Spleen (tissue), 11 donors: ENCODE results near the gene CHST15. TPM values are rescaled to one million over a fixed set of nuclear protein-coding genes. Genes with fewer than 3 reads are reported as not detected.

ENCODE experiments used
- DNase-seq: peaks from one replicate; pipeline ENCODE4 v3.0.0-alpha.2; 2020
- H3K27ac ChIP-seq, 8 donors: fragments of 200-600 bp; sonication (generic) in 7 of 8; 1 replicate in 4 of 8; 2 replicates in 4 of 8; pipeline versions ENCODE4 v1.5.0 to v1.8.0; 2016 to 2021; ENCODE audit warnings: inconsistent platforms in 4 of 8, mild to moderate bottlenecking in 4 of 8, moderate library complexity in 1 of 8
- H3K27me3 ChIP-seq, 7 donors: fragments of 200-600 bp; sonication (generic) in 6 of 7; replicated peaks in 1 of 7; 1 replicate in 4 of 7; 2 replicates in 3 of 7; pipeline versions ENCODE4 v1.5.0 to v1.8.0; 2016 to 2021; ENCODE audit warnings: inconsistent platforms in 3 of 7, mild to moderate bottlenecking in 1 of 7
- H3K36me3 ChIP-seq, 6 donors: fragments of 200-600 bp; sonication (generic) in 5 of 6; 1 replicate in 4 of 6; 2 replicates in 2 of 6; pipeline versions ENCODE4 v1.5.0 to v1.8.0; 2016 to 2021; ENCODE audit warnings: inconsistent platforms in 2 of 6
- H3K4me1 ChIP-seq, 6 donors: fragments of 200-600 bp; sonication (generic) in 5 of 6; 1 replicate in 3 of 6; 2 replicates in 3 of 6; pipeline versions ENCODE4 v1.5.0 to v1.8.0; 2016 to 2021; ENCODE audit warnings: inconsistent platforms in 3 of 6
- H3K4me3 ChIP-seq, 8 donors: fragments of 200-600 bp; sonication (generic) in 7 of 8; 1 replicate in 4 of 8; 2 replicates in 4 of 8; pipeline versions ENCODE4 v1.5.0 to v1.8.0; 2016 to 2021; ENCODE audit warnings: inconsistent platforms in 4 of 8, mild to moderate bottlenecking in 4 of 8, moderate library complexity in 2 of 8
- H3K9me3 ChIP-seq, 8 donors: fragments of 200-600 bp; sonication (generic) in 7 of 8; 1 replicate in 4 of 8; 2 replicates in 4 of 8; pipeline versions ENCODE4 v1.5.0 to v1.8.0; 2016 to 2021; ENCODE audit warnings: inconsistent platforms in 4 of 8
- POLR2A ChIP-seq, 3 donors: fragments of 450-650 bp; IDR thresholded peaks; one replicate each; pipeline ENCODE4 v1.5.1; 2017; ENCODE audit warnings: antibody characterized with exemption in 3 of 3, mild to moderate bottlenecking in 1 of 3
- POLR2AphosphoS5 ChIP-seq, 3 donors: sonication (generic); formaldehyde crosslinking; IDR thresholded peaks; one replicate each; pipeline ENCODE4 v1.5.1; 2017; ENCODE audit warnings: antibody characterized with exemption in 3 of 3
- WGBS, 5 donors: extraction: QIAGEN DNeasy Blood & Tissue Kit in 3 of 5; methylation state at CpG; one replicate each; pipeline versions ENCODE4 v1.1.5 to v1.1.7; 2013 to 2018; 5-methylcytosine and 5-hydroxymethylcytosine counted together
- intact Hi-C: fragments of 100-400 bp; cut with DNase I; formaldehyde crosslinking; loops from one replicate; pipeline ENCODE4 v1.15.0; 2023; ENCODE audit warnings: low total_unique reads
- polyA plus RNA-seq, 3 donors: library from polyadenylated mRNA; stranded (reverse); fragments of 200-250 nt; gene quantifications; one replicate each; pipeline ENCODE4 v1.2.1, GENCODE V29; 2013
- total RNA-seq, 7 donors: library from RNA; depleted of rRNA in 3 of 7; stranded (reverse); fragments of >200 nt in 3 of 7; fragmentation: NEBNext Ultra II Directional in 4 of 7; extraction: Animal tissue kit (Norgen Biotek cat#: 25700) in 4 of 7; gene quantifications; one replicate each; pipeline versions ENCODE4 v1.1.0 to v1.2.1, GENCODE V29; 2016 to 2021
- TF ChIP-seq, protein P1 (sequence below), 11 experiments: fragments of 200-600 bp in 7 of 11; fragments of 450-650 bp in 4 of 11; sonication (generic) in 4 of 11; IDR thresholded peaks in 8 of 11; conservative IDR thresholded peaks in 3 of 11; 1 replicate in 7 of 11; 2 replicates in 4 of 11; pipeline versions ENCODE4 v1.4.0 to v1.8.0; 2016 to 2021; ENCODE audit warnings: antibody characterized with exemption in 11 of 11, inconsistent platforms in 4 of 11, mild to moderate bottlenecking in 1 of 11
- donor health status: healthy with polysubstance abuse.
- donor health status: DM: no; HTN: no; CAD: no; lungs with moderate emphysema.
- donor health status: DM: no; HTN: no; CAD: no.
- donor health status: Bipolar disorder and iron deficiency.
- donor health status: healthy.
- donor health status: DM: no; HTN: no; CAD: no.
- donor health status: DM: yes; HTN: yes; CAD: no.

CHST15 gene
- total and polyA plus RNA-seq, 10 donors = 6.1 to 133 (median 102) TPM

DNA sequence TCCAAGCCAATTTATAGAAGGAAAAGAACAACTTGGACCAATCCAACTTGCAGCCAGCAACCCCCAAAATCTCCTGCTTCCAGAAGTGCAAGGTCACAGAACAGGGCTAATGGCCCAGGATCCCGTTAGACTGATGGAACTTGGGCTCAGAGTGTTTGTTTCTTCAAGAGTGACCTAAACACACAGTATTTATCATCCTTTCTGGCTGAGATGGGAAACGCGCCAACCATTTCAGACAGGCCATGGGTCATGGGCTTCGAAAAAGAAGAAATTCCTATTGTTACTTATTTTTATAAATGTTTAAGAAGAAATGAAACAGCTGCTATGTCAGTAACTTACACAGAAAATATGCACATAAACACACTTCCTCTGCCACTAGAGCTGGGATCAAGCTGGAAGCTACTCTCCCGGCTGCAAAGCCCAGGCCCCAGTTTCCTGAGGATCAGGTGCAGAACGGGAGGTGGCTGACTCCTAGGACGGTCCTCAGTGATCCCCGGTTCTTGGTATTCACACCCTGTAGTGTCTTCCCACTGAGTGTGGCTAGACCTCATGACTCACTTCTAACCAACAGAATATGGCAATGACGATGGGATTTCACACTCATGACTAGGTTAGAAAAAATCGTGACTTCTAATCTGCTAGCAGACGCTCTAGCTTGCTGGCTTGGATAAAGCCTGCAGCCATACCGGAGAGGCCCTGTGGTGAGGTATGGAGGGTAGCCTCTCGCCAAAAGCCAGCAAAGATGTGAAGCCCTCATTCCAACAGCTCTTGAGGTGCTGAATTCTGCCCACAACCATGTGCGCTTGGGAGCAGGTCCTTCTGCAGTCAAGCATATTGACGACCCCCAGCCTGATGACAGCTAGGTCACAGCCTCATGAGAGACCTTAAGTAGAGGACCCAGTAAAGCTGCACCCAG, 60.2 kb downstream of the CHST15 start:
- Histone ChIP-seq H3K4me1 (peaks cover 14 to 79% (median 41%) of the 10 kb centered on the region in 6 donors), H3K9me3 (no peaks in the 10 kb centered on the region), H3K27ac (peak overlapping the region in 7 of 8 donors; percentile 15 to 94 (median 86)), H3K27me3 (no peaks in the 10 kb centered on the region), H3K4me3 (no peak overlapping the region), H3K36me3 (peaks cover 0 to 93% (median 0%) of the 10 kb centered on the region in 6 donors)
- intact Hi-C loops = no loop called here
- no peak for TF ChIP-seq POLR2A (IDR thresholded peaks at IDR 0.05)
- TF ChIP-seq POLR2AphosphoS5 (IDR thresholded peaks at IDR 0.05) = peak in 2 of 3 donors; percentile 24 to 63
- peak; percentile 56 for DNase-seq
- 67 to 74% (median 69%) methylated on average over 12 to 15 of the region's 15 CpGs for WGBS, 5 donors

DNA sequence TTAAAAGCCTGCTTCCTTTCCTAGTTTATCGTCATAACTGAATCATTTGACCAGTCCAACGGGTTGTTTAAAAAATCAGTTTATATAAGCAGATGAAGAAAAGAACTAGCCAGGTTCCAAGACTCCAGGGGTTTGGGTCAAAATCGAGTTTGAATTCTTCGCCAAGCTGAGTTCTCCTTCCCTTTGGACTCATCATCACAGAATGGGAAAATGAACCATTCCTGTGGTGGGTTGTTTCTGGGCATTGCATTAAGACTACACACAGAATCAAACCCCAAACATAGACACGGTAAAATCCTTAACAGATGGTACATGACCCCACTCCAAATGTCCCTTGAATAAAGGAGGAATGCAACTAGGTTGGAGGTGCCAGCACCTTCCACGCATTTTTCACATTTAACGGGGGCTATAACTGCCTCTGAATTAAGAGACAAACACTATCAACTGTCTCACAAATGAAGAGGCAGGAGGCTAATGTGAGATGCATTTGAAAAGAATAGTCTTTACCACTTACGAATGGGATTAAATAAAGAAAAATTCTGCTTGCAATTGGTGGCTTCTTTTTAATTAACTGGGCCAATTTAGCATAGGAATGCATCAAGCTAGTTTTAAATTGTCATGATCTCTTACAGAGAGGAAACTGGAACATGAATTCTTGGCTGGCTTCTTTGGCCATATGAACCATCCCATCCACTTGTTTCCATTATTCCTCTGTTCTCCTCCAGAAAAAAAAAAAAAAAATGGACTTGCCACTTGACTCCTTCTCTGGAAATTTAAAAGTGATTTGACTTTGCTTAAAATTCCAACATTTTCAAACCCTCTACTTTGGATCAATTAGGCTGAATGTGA, 61.1 kb downstream of the CHST15 start:
- Histone ChIP-seq H3K36me3 (peaks cover 0 to 93% (median under 1%) of the 10 kb centered on the region in 6 donors), H3K4me3 (no peak overlapping the region), H3K27ac (peak overlapping the region in 6 of 8 donors; percentile 4 to 94 (median 76)), H3K4me1 (peaks cover 14 to 75% (median 41%) of the 10 kb centered on the region in 6 donors), H3K27me3 (no peaks in the 10 kb centered on the region), H3K9me3 (no peaks in the 10 kb centered on the region)
- TF ChIP-seq POLR2AphosphoS5 (IDR thresholded peaks at IDR 0.05) (no peak), POLR2A (IDR thresholded peaks at IDR 0.05) (no peak)
- TF ChIP-seq, protein P1, sequence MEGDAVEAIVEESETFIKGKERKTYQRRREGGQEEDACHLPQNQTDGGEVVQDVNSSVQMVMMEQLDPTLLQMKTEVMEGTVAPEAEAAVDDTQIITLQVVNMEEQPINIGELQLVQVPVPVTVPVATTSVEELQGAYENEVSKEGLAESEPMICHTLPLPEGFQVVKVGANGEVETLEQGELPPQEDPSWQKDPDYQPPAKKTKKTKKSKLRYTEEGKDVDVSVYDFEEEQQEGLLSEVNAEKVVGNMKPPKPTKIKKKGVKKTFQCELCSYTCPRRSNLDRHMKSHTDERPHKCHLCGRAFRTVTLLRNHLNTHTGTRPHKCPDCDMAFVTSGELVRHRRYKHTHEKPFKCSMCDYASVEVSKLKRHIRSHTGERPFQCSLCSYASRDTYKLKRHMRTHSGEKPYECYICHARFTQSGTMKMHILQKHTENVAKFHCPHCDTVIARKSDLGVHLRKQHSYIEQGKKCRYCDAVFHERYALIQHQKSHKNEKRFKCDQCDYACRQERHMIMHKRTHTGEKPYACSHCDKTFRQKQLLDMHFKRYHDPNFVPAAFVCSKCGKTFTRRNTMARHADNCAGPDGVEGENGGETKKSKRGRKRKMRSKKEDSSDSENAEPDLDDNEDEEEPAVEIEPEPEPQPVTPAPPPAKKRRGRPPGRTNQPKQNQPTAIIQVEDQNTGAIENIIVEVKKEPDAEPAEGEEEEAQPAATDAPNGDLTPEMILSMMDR (IDR thresholded peaks at IDR 0.05 in 8 of 11, conservative IDR thresholded peaks at IDR 0.05 in 3 of 11) = no peak
- DNase-seq = no peak
- WGBS, 5 donors = 79 to 91% (median 82%) methylated on average over 8 of the region's 8 CpGs
- intact Hi-C loops = no loop called here

DNA sequence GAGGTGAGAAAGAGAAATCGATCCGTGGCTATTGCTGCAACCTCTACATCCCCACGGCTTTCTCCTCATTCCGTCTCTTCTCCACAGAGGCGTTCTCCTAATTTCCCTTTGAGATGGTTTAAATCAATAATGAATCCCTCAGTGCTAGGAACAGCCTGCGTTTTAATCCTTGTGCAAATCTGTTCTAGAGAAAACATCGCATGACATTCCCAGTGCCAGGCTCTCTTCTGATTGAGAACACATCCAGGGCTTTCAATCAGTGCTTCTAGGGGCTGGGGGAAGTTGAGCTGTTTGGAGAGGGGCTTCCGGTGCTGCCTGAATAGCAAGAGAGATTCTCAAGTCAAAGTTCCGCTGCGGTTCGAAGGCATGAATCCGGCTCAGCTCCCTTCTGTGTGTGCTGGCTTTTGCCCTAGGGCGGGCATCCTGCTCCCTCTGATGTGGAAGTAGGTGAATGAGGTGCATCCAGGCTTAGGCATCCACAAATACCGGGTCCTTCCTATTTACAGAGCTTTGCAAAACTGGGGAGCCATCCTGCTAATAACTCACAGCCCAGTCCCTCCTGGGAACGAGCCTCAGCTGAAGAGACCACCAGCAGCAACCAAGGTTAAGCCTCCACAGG, 62.8 kb downstream of the CHST15 start:
- Histone ChIP-seq H3K27me3 (no peaks in the 10 kb centered on the region), H3K27ac (peak overlapping the region in 4 of 8 donors; percentile 18 to 94 (median 50)), H3K4me1 (peaks cover 6 to 75% (median 35%) of the 10 kb centered on the region in 6 donors), H3K4me3 (no peak overlapping the region), H3K36me3 (peaks cover 0 to 84% (median 2%) of the 10 kb centered on the region in 6 donors), H3K9me3 (no peaks in the 10 kb centered on the region)
- WGBS, 5 donors = 85 to 88% (median 86%) methylated on average over 14 to 15 of the region's 15 CpGs
- TF ChIP-seq, protein P1 (IDR thresholded peaks at IDR 0.05 in 8 of 11, conservative IDR thresholded peaks at IDR 0.05 in 3 of 11) = no peak
- no peak for TF ChIP-seq POLR2A (IDR thresholded peaks at IDR 0.05)
- no peak for TF ChIP-seq POLR2AphosphoS5 (IDR thresholded peaks at IDR 0.05)
- intact Hi-C loops = no loop called here
- peak; percentile 49 for DNase-seq

DNA sequence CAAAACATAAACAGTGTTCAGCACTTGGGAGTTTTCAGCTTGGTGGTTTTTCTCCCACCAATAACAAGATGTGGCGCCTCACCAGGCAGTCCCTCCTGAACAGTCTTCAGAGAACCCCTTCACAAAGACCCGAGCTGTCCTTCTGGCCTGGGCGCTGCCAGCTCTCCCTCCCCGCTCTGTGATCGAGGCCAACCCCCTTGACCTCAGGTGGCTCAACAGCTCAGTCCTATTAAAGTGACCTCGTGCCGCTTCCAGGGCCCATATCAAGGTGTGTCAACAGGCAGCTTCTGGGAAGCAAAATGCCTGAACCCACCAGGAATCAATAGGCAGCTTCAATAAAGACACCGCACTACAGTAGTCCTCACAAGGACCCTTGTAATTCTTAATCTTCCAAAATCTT, 63.3 kb downstream of the CHST15 start:
- intact Hi-C loops = no loop called here
- DNase-seq = peak; percentile 64
- WGBS, 5 donors = 81 to 95% (median 88%) methylated on average over 8 of the region's 8 CpGs

More for the DNA sequence above, 63.3 kb downstream of the CHST15 start:
- Histone ChIP-seq H3K36me3 (peaks cover 0 to 81% (median 2%) of the 10 kb centered on the region in 6 donors), H3K4me1 (peaks cover 3 to 75% (median 33%) of the 10 kb centered on the region in 6 donors), H3K9me3 (no peaks in the 10 kb centered on the region), H3K27me3 (no peaks in the 10 kb centered on the region), H3K27ac (peak overlapping the region in 4 of 8 donors; percentile 7 to 63 (median 27)), H3K4me3 (no peak overlapping the region)
- TF ChIP-seq POLR2A (IDR thresholded peaks at IDR 0.05) (no peak), POLR2AphosphoS5 (IDR thresholded peaks at IDR 0.05) (peak in 1 of 3 donors; percentile 10)
- TF ChIP-seq, protein P1 (IDR thresholded peaks at IDR 0.05 in 8 of 11, conservative IDR thresholded peaks at IDR 0.05 in 3 of 11) = no peak
